Stimulated activated CD4-positive, alpha-beta T cell treated with anti-CD3 and anti-CD28 coated beads, Interleukin-2, amount 100 ng/mL, for 4 hours (primary cell): Measurements from ENCODE around the gene SLC25A47.
"Not testable (repeated sequence)": the region's sequence is repeated elsewhere in the genome, so short reads cannot be mapped to it uniquely, and the experiment has no call there.

Source experiments
- DNase-seq: peaks from one replicate; pipeline ENCODE4 v3.0.0-alpha.2; 2020; ENCODE audit warnings: low read depth

The SLC25A47 gene

DNA sequence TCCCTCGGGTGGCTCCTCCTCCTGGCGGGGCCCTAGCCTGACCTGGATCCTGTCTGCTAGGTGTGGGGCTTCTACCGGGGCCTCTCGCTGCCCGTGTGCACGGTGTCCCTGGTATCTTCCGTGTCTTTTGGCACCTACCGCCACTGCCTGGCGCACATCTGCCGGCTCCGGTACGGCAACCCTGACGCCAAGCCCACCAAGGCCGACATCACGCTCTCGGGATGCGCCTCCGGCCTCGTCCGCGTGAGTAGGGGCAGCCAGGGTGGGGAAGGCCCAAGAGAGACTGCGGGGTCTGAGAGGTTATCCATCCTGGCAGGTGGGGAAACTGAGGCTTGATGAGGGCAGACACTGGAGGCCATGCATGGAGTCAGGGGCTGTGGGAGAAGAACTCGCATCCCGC is 4.0 kb downstream of the SLC25A47 start:
- DNase-seq: no peak

- no peak for DNase-seq
Measured at GRCh38 chr14:100328495-100329163, 5.5 kb downstream of the SLC25A47 start.

DNA sequence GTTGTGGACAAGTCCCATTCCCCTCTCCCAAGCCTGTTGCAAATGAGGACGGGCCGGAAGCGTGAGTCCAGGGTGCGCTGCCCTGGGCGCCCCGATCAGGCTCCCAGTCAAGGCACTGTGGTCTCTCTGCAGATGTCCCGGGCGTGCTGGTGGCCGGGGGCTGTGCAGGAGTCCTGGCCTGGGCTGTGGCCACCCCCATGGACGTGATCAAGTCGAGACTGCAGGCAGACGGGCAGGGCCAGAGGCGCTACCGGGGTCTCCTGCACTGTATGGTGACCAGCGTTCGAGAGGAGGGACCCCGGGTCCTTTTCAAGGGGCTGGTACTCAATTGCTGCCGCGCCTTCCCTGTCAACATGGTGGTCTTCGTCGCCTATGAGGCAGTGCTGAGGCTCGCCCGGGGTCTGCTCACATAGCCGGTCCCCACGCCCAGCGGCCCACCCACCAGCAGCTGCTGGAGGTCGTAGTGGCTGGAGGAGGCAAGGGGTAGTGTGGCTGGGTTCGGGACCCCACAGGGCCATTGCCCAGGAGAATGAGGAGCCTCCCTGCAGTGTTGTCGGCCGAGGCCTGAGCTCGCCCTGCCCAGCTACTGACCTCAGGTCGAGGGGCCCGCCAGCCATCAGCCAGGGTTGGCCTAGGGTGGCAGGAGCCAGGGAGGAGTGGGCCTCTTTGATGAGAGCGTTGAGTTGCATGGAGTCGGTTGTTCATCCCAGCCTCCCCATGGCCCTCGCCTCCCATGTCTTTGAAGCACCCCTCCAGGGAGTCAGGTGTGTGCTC is 6.3 kb downstream of the SLC25A47 start:
- no peak for DNase-seq

- no peak for DNase-seq
Measured at GRCh38 chr14:100330007-100330344, 6.8 kb downstream of the SLC25A47 start.

DNA sequence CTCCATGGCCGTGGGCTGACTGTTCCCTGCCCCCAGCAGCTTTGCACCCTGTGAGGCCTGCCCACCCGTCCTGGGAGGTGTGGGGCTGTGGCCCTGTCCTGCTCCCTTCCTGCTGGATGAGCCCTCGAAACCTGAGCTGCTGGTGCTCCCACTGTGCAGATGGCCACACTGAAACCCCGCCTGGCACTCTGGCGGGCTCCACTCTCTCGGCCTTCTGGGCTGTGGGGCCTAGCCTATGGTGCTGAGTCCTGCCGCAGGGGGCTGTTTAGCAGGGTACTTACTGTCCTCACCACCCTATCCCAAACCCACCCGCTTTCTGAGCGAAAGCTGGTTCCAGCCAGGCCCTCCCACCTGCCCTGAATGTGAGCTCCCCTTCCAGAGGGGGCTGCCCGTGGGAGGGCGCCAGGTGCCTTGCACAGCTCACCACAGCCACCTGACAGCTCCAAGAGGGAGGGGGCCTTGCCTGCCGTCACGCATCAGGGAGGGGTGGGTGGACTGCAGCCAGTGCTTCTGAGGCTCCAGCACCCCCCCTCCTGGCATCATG is 7.3 kb downstream of the SLC25A47 start:
- DNase-seq: no peak

DNA sequence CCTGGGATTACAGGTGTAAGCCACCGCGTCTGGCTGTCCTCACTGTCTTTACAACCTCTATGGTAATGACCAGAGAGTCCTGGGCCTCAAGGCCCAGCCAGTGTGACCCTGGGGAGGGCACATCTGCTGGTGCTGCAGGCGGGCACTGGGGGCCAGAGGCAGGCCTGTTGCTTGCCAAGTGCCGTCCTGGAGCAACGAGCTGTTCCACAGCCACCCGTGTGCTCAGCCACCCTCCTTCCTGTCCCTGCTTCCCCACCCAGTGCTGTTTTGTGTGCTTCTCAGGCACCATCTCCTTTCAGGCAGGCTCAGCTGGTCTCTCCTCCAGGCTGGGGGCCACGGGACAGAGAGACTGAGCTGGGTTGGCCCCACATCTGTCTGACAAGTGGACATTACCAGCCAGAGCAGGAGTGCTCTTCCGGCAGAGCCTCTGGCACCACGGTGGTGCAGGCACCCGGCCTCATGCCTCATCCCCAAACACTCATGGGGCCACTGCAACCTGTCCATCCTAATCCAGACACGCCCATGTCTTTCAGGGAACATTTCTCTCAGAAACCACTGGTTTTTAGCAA is 9.0 kb downstream of the SLC25A47 start:
- no peak for DNase-seq

DNA sequence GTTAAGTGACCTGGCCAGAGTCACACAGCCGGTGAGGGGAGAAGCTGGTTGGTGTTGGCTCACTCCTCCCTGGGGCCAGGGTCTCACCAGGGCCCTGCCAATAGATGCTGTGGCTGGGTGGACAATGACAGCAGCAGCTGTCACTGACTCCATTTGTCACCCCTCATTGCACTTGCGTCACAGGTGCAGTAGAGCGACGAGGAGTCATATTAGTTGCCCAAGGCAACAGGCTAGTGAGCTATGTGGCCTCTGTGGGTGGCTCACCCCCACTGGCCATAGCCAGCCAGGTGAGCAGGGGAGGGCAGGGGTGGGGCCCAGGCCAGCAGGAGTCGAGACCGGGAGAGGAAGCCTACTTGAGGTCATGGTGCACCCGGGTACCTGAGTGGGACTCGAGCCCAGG is 9.7 kb downstream of the SLC25A47 start:
- no peak for DNase-seq

DNA sequence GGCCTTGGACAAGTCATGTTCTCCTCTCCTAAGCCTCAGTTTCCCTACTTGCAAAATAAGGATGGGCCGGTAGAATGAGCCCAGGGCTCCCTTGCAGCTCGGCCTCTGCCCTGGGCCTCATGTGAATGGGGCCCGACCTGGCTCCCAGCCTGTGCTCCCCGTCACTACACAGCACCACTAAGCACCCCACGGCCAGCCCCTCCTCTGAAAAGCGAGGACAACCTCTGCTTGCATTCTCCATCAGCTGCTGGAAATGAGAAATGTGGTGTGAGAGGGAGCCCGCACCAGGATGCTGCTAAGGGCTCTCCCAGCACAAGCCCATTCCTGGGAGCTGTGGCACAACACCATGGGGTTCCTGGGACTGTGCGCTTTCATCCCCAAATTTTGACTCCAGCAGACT is 10.2 kb downstream of the SLC25A47 start:
- no peak for DNase-seq

- no peak for DNase-seq
Measured at GRCh38 chr14:100333827-100334226, 10.7 kb downstream of the SLC25A47 start.

- DNase-seq: no peak
Measured at GRCh38 chr14:100334904-100335303, 11.8 kb downstream of the SLC25A47 start.

DNA sequence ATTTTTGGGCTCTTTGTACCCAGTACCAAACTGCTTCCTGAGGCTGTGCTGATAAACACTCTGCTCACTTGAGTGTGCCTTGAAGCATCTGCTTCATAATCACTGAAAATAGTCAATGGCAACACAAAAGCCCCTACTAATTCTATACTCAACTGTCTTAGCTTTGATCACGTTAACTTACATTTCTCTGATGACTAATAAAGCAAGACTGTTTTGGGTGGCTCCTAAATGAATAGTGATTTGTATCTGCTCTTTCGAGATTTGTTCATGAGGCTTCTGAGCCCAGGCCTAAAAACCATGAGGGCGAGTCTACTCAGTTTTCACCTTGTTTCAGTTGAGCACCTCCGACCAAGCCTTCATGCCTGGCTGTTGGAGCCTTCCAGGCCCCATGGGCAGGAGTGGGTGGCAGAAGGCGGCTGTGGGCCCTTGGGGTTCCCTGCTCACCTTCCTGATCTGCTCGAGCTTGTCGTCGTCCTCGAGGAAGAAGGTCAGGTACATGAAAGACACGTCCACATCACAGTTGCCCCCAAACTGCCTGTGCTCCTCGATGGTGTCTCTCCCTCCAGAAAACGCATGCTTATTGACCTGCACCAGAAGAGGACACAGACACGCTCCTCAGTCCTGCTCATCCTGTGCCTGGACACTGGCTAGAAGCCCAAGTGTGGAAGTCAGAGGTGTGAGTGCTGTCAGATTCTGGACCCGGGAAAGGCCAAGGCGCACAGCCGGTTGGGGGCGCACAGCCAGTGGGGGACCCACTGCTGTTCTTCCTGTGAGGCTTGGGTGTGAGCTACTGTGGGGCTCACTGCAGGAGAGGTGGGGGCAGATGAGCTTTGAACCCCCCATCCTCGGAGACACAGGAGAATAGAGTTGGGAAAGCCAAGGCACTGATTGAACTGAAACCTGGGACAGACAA is 13.7 kb downstream of the SLC25A47 start:
- no peak for DNase-seq

DNA sequence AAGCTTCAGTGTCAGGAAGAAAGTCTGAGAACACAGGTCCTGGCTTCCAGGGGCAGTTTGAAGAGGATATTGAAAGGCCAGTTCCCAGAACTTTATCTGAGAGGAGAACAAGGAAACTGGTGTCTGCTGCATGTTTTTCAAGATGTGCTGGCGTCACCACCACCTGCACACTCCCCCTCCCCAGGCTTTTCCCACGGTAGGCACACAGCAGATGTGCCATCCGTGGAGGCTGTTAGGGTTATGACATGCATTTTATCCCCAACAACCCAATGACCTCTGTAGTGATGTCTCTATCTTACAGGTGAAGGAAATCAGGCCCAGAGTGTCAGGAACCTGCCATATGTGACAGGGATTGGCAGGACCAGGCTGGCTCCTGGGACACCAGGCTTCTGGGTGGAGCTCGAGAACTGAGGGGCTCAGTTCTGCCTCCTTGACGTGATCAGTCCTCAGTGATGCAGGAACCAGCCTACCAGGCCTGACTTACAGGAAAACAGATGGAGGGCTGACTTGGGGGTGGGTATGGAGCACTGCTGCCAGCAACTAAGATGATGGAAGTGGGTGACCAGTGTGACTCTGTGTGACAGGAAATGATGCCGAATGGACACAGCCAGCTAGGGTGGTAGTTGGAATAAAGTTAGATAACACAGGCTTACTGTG is 16.8 kb downstream of the SLC25A47 start:
- no peak for DNase-seq

DNA sequence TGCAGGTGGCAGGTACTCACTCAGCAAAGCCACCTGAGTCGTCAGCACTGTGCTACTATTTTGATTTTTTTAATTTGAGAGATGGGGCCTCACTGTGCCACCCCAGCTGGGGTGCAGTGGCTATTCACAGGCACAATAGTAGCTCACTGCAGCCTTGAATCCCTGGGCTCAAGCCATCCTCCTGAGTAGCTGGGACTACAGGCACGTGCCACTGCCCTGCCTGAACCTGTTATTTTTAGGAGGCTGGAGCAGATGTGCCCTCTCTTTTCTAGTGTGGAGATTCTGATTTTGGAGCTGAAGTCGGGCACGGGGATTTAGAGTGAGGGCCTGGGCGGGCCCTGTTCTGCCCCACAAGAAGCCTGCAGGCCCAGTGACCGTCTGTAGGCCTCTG is 17.3 kb downstream of the SLC25A47 start:
- no peak for DNase-seq

GRCh38 chr14:100341301-100342031 is 18.3 kb downstream of the SLC25A47 start:
- DNase-seq: no peak

DNA sequence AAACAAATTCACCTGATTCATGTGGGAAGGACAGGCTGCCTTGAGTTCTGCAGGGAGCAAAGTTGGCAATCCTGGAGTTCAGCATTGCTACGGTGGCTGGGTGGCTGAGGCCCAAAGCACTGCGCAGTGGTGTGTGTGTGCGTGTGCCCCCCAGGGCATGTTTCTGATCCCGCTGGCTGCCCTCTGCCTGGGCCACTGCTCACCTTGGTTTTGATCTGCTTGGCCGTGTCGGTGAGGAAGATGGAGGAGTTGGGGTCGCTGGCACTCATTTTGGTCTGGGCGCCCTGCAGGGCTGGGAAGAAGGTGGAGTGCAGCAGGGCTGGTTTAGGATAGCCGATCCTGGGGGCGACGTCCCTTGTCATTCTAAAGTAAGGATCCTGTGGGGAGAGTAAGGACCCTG is 19.1 kb downstream of the SLC25A47 start:
- DNase-seq: no peak

DNA sequence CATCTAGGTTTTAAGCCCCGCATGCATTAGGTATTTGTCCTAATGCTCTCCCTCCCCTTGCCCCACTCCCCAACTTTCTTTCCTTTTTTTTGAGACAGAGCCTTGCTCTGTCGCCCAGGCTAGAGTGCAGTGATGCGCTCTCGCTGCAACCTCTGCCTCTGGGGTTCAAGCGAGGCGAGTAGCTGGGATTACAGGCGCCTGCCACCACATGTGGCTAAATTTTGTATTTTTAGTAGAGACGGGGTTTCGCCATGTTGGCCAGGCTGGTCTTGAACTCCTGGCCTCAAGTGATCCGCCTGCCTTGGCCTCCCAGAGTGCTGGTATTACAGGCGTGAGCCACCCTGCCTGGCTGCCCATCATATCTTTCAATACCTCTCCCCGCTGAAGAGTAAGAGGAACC is 19.7 kb downstream of the SLC25A47 start:
- DNase-seq: not testable (repeated sequence)

DNA sequence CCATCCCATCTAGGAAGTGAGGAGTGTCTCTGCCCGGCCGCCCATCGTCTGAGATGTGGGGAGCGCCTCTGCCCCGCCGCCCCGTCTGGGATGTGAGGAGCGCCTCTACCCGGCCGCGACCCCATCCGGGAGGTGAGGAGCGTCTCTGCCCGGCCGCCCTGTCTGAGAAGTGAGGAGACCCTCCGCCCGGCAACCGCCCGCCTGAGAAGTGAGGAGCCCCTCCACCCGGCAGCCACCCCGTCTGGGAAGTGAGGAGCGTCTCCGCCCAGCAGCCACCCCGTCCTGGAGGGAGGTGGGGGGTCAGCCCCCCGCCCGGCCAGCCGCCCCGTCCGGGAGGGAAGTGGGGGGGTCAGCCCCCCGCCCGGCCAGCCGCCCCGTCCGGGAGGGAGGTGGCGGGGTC is 21.5 kb downstream of the SLC25A47 start:
- DNase-seq: not testable (repeated sequence)

- DNase-seq: no peak
Measured at GRCh38 chr14:100345711-100346110, 22.6 kb downstream of the SLC25A47 start.

GRCh38 chr14:100346306-100347091 is 23.4 kb downstream of the SLC25A47 start:
- DNase-seq: no peak

- DNase-seq: no peak
Measured at GRCh38 chr14:100348253-100348729, 25.2 kb downstream of the SLC25A47 start.
